MM.1S (cell line): ENCODE results near the gene CNTLN.

Experiments used
- DNase-seq: peaks from one replicate; pipeline ENCODE4 v3.0.0-alpha.2; 2015
- H2AFZ ChIP-seq: fragments of 300-600 bp; sonication (generic); 2 replicates; pipeline ENCODE4 v1.6.0; 2016; ENCODE audit warnings: antibody characterized with exemption, low read length
- H3F3A ChIP-seq: fragments of 300-600 bp; sonication (generic); 2 replicates; pipeline ENCODE4 v1.6.1; 2016; ENCODE audit warnings: mild to moderate bottlenecking, antibody characterized with exemption, low read length, moderate library complexity, mixed read lengths; ENCODE audit not compliant: insufficient read depth
- H3K27ac ChIP-seq: fragments of 300-600 bp; sonication (generic); 2 replicates; pipeline ENCODE4 v1.5.1; 2016; ENCODE audit warnings: mild to moderate bottlenecking, low read length
- H3K27me3 ChIP-seq: fragments of 300-600 bp; sonication (generic); replicated peaks from 2 replicates; pipeline ENCODE4 v1.6.0; 2016; ENCODE audit warnings: low read length; ENCODE audit not compliant: insufficient read depth
- H3K36me3 ChIP-seq: fragments of 300-600 bp; sonication (generic); replicated peaks from 2 replicates; pipeline ENCODE4 v1.6.1; 2016; ENCODE audit warnings: mild to moderate bottlenecking, low read length, mixed read lengths; ENCODE audit not compliant: insufficient read depth
- H3K4me1 ChIP-seq: fragments of 300-600 bp; sonication (generic); 2 replicates; pipeline ENCODE4 v1.6.1; 2016; ENCODE audit warnings: low read length, mixed read lengths
- H3K4me2 ChIP-seq: fragments of 300-600 bp; sonication (generic); 2 replicates; pipeline ENCODE4 v1.6.0; 2016; ENCODE audit warnings: low read depth, low read length
- H3K4me3 ChIP-seq: fragments of 300-600 bp; sonication (generic); 2 replicates; pipeline ENCODE4 v1.5.1; 2016; ENCODE audit warnings: low read length, mixed read lengths
- H3K79me2 ChIP-seq: fragments of 300-600 bp; sonication (generic); 2 replicates; pipeline ENCODE4 v1.6.1; 2016; ENCODE audit warnings: mixed run types, low read length, mixed read lengths
- H3K9ac ChIP-seq: fragments of 300-600 bp; sonication (generic); 2 replicates; pipeline ENCODE4 v1.6.1; 2016; ENCODE audit warnings: low read length, mixed read lengths
- H3K9me2 ChIP-seq: fragments of 300-600 bp; sonication (generic); replicated peaks from 2 replicates; pipeline ENCODE4 v1.6.1; 2016; ENCODE audit warnings: mild to moderate bottlenecking, low read length, mixed read lengths; ENCODE audit not compliant: insufficient read depth
- H3K9me3 ChIP-seq: fragments of 300-600 bp; sonication (generic); replicated peaks from 2 replicates; pipeline ENCODE4 v1.6.1; 2016; ENCODE audit warnings: mild to moderate bottlenecking, low read length, mixed read lengths; ENCODE audit not compliant: insufficient read depth
- H4K20me1 ChIP-seq: fragments of 300-600 bp; sonication (generic); 2 replicates; pipeline ENCODE4 v1.6.1; 2016; ENCODE audit warnings: mild to moderate bottlenecking, low read length, moderate library complexity, mixed read lengths; ENCODE audit not compliant: insufficient read depth
- EZH2 ChIP-seq: fragments of 300-600 bp; sonication (generic); optimal IDR thresholded peaks from 2 replicates; pipeline ENCODE3; 2017; ENCODE audit warnings: low read depth, mild to moderate bottlenecking, antibody characterized with exemption, low read length, mixed read lengths
- EZH2phosphoT487 ChIP-seq: fragments of 300-600 bp; sonication (generic); IDR thresholded peaks from 2 replicates; pipeline ENCODE4 v1.6.1; 2018; ENCODE audit warnings: antibody characterized with exemption, low read length
- TF ChIP-seq, protein P1 (sequence below): fragments of 300-600 bp; sonication (generic); IDR thresholded peaks from 2 replicates; pipeline ENCODE4 v1.5.1; 2016; ENCODE audit warnings: antibody characterized with exemption, low read length, mixed read lengths

CNTLN gene

DNA sequence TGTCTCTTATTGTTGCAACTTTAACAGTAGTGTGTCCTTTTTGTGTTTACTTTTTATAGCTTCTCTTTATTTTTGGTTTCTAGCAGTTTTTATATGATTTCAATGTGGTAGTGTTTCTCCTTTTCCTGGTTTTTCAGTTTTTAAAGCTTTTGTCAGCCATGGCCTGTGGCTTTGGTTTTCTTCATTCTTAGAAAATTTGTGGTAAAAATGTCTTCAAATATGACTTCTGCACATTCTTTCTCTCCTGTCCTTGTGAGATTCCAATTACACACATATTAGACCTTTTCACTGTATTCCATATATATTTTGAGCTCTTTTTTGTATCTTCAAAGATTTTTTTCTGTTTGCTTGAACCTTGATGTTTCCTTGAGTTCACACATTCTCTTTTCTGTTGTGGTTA lies 180.5 kb downstream of the CNTLN start:
- DNase-seq = no peak

GRCh38 chr9:17318821-17319320 lies 184.0 kb downstream of the CNTLN start:
- no peak overlapping the region for H3K9ac ChIP-seq
- DNase-seq = no peak
- no peaks in the 10 kb centered on the region for H3K36me3 ChIP-seq
- no peaks in the 10 kb centered on the region for H3K9me3 ChIP-seq
- H3F3A ChIP-seq = no peaks in the 10 kb centered on the region
- H2AFZ ChIP-seq = no peak overlapping the region
- no peak overlapping the region for H3K4me2 ChIP-seq
- H3K4me3 ChIP-seq = no peak overlapping the region
- no peaks in the 10 kb centered on the region for H3K79me2 ChIP-seq
- no peaks in the 10 kb centered on the region for H3K4me1 ChIP-seq
- no peaks in the 10 kb centered on the region for H3K27me3 ChIP-seq
- no peaks in the 10 kb centered on the region for H4K20me1 ChIP-seq
- no peak overlapping the region for H3K27ac ChIP-seq
- TF ChIP-seq EZH2 (no peak), EZH2phosphoT487 (no peak)
- TF ChIP-seq, protein P1, sequence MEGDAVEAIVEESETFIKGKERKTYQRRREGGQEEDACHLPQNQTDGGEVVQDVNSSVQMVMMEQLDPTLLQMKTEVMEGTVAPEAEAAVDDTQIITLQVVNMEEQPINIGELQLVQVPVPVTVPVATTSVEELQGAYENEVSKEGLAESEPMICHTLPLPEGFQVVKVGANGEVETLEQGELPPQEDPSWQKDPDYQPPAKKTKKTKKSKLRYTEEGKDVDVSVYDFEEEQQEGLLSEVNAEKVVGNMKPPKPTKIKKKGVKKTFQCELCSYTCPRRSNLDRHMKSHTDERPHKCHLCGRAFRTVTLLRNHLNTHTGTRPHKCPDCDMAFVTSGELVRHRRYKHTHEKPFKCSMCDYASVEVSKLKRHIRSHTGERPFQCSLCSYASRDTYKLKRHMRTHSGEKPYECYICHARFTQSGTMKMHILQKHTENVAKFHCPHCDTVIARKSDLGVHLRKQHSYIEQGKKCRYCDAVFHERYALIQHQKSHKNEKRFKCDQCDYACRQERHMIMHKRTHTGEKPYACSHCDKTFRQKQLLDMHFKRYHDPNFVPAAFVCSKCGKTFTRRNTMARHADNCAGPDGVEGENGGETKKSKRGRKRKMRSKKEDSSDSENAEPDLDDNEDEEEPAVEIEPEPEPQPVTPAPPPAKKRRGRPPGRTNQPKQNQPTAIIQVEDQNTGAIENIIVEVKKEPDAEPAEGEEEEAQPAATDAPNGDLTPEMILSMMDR = no peak
- no peaks in the 10 kb centered on the region for H3K9me2 ChIP-seq

More for the DNA sequence above, 180.5 kb downstream of the CNTLN start:
- H3K9me2 ChIP-seq = no peaks in the 10 kb centered on the region
- H3K36me3 ChIP-seq = no peaks in the 10 kb centered on the region
- no peak overlapping the region for H3K4me2 ChIP-seq
- H4K20me1 ChIP-seq = no peaks in the 10 kb centered on the region
- no peak overlapping the region for H3K4me3 ChIP-seq
- no peaks in the 10 kb centered on the region for H3K27me3 ChIP-seq
- TF ChIP-seq, protein P1 = no peak
- TF ChIP-seq EZH2 (no peak), EZH2phosphoT487 (no peak)
- H2AFZ ChIP-seq = no peak overlapping the region
- no peak overlapping the region for H3K9ac ChIP-seq
- H3K79me2 ChIP-seq = no peaks in the 10 kb centered on the region
- H3K27ac ChIP-seq = no peak overlapping the region
- no peaks in the 10 kb centered on the region for H3K9me3 ChIP-seq
- H3F3A ChIP-seq = no peaks in the 10 kb centered on the region
- H3K4me1 ChIP-seq = no peaks in the 10 kb centered on the region

- no peaks in the 10 kb centered on the region for H3F3A ChIP-seq
- H3K9ac ChIP-seq = no peak overlapping the region
- no peaks in the 10 kb centered on the region for H3K27me3 ChIP-seq
- H3K27ac ChIP-seq = no peak overlapping the region
- H3K36me3 ChIP-seq = no peaks in the 10 kb centered on the region
- no peak overlapping the region for H3K4me2 ChIP-seq
- H3K9me3 ChIP-seq = no peaks in the 10 kb centered on the region
- H3K9me2 ChIP-seq = no peaks in the 10 kb centered on the region
- no peaks in the 10 kb centered on the region for H3K79me2 ChIP-seq
- H3K4me1 ChIP-seq = no peaks in the 10 kb centered on the region
- no peak overlapping the region for H3K4me3 ChIP-seq
- no peaks in the 10 kb centered on the region for H4K20me1 ChIP-seq
- H2AFZ ChIP-seq = no peak overlapping the region
- no peak for DNase-seq
- TF ChIP-seq, protein P1 = no peak
- TF ChIP-seq EZH2 = no peak
- TF ChIP-seq EZH2phosphoT487 = no peak
These were observed 185.0 kb downstream of the CNTLN start for GRCh38 chr9:17319864-17320263.
